GM19043 (cell line): ENCODE data around the gene SNAPC2.

ENCODE experiments used
- ATAC-seq: cut with Tn5 transposase; IDR thresholded peaks from one replicate; pipeline ENCODE4 v1.9.1; 2021; ENCODE audit warnings: low read depth; ENCODE audit not compliant: unreplicated experiment

SNAPC2 gene

GRCh38 chr19:7919610-7920518 is at the start of gene SNAPC2:
TSS of gene SNAPC2 (plus strand) at chr19:7920338. CDS start at chr19:7920367, 29 bp downstream.
- peak; percentile 52 for ATAC-seq

GRCh38 chr19:7870571-7871436 is 49.3 kb upstream of the SNAPC2 start:
- no peak for ATAC-seq

GRCh38 chr19:7871437-7872305 is 48.5 kb upstream of the SNAPC2 start:
- no peak for ATAC-seq

- no peak for ATAC-seq
Measured at GRCh38 chr19:7872306-7873204, 47.6 kb upstream of the SNAPC2 start.

GRCh38 chr19:7873304-7874075 is 46.6 kb upstream of the SNAPC2 start:
- ATAC-seq: no peak

GRCh38 chr19:7874076-7874896 is 45.9 kb upstream of the SNAPC2 start, which contains the start of gene PRR36:
TSS of gene PRR36 (minus strand) at chr19:7874390. CDS start at chr19:7873689, 701 bp downstream.
- ATAC-seq: no peak

- ATAC-seq: no peak
Measured at GRCh38 chr19:7874897-7875273, 45.3 kb upstream of the SNAPC2 start.

- no peak for ATAC-seq
Measured at GRCh38 chr19:7877249-7877836, 42.8 kb upstream of the SNAPC2 start.

GRCh38 chr19:7879111-7879807 is 40.9 kb upstream of the SNAPC2 start:
- ATAC-seq: no peak

- no peak for ATAC-seq
Measured at GRCh38 chr19:7879836-7880235, 40.3 kb upstream of the SNAPC2 start.

GRCh38 chr19:7881910-7882309 is 38.2 kb upstream of the SNAPC2 start:
- no peak for ATAC-seq

GRCh38 chr19:7883105-7883504 is 37.0 kb upstream of the SNAPC2 start:
- no peak for ATAC-seq

- no peak for ATAC-seq
Measured at GRCh38 chr19:7883796-7884570, 36.2 kb upstream of the SNAPC2 start.

GRCh38 chr19:7885818-7886217 is 34.3 kb upstream of the SNAPC2 start:
- ATAC-seq: no peak

- ATAC-seq: no peak
Measured at GRCh38 chr19:7887408-7888144, 32.6 kb upstream of the SNAPC2 start.
